ENCODE measurements around the gene DUSP23.

DUSP23 gene

DNA sequence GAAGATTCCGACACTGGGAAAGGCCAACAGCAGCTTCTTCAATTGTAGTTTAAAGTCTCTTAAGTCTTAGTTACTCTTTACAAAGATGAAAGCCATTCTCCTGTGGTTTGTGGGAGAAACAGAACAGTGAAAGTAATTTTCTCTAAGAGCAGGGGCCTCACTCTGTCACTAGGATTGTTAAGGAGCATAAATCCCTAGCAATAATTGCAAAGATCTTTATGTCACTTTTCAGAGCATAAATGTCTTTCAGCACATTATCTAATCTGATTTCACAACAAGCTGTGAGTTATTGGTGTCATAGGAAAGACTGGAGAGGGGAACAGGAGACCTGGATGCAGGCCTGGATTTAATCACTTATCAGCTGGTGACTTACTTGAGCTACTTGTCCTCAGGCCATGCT, 32.4 kb upstream of the DUSP23 start:
- no peak for TF ChIP-seq POLR2AphosphoS5 (IDR thresholded peaks at IDR 0.05; ENCODE audit: low read depth, low read length)
- no peak for TF ChIP-seq SIN3A (IDR thresholded peaks at IDR 0.05; ENCODE audit: borderline replicate concordance, insufficient read depth, low read length)
- TF ChIP-seq, protein P1, sequence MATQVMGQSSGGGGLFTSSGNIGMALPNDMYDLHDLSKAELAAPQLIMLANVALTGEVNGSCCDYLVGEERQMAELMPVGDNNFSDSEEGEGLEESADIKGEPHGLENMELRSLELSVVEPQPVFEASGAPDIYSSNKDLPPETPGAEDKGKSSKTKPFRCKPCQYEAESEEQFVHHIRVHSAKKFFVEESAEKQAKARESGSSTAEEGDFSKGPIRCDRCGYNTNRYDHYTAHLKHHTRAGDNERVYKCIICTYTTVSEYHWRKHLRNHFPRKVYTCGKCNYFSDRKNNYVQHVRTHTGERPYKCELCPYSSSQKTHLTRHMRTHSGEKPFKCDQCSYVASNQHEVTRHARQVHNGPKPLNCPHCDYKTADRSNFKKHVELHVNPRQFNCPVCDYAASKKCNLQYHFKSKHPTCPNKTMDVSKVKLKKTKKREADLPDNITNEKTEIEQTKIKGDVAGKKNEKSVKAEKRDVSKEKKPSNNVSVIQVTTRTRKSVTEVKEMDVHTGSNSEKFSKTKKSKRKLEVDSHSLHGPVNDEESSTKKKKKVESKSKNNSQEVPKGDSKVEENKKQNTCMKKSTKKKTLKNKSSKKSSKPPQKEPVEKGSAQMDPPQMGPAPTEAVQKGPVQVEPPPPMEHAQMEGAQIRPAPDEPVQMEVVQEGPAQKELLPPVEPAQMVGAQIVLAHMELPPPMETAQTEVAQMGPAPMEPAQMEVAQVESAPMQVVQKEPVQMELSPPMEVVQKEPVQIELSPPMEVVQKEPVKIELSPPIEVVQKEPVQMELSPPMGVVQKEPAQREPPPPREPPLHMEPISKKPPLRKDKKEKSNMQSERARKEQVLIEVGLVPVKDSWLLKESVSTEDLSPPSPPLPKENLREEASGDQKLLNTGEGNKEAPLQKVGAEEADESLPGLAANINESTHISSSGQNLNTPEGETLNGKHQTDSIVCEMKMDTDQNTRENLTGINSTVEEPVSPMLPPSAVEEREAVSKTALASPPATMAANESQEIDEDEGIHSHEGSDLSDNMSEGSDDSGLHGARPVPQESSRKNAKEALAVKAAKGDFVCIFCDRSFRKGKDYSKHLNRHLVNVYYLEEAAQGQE (IDR thresholded peaks at IDR 0.05; ENCODE audit: insufficient read depth in 1 of 2, low read depth in 2 of 2, low read length in 2 of 2), result no peak
- no peak for TF ChIP-seq TAF1 (IDR thresholded peaks at IDR 0.05; ENCODE audit: borderline replicate concordance, insufficient read depth, low read length)

DNA sequence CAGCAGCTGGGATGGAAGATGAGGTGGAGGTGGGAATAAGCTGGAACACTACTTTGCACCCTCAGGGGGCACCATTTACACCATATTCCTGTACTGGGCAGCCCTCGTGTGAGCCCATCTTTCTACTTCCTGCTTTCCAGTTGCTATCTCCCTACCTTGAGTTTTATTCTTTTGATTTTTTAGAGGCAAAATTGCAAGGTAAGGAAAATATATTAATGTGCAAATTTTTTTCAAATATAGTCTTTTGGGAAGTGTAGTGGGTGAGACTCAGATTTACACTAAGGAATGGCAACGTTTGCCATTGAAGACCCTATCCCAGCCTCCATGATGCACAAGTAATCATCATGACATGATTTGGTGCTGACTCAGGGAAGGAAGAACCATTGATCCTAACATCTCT, 31.1 kb upstream of the DUSP23 start:
- no peak for TF ChIP-seq FOXP2 (optimal IDR thresholded peaks at IDR 0.05; ENCODE audit: borderline replicate concordance, extremely low read depth, extremely low read length, insufficient read depth)
- TF ChIP-seq, protein P1 (IDR thresholded peaks at IDR 0.05; ENCODE audit: insufficient read depth in 1 of 2, low read depth in 2 of 2, low read length in 2 of 2), result no peak
- TF ChIP-seq POLR2AphosphoS5 (IDR thresholded peaks at IDR 0.05; ENCODE audit: low read depth, low read length), result no peak
- TF ChIP-seq SIN3A (IDR thresholded peaks at IDR 0.05; ENCODE audit: borderline replicate concordance, insufficient read depth, low read length), result no peak
- TF ChIP-seq TAF1 (IDR thresholded peaks at IDR 0.05; ENCODE audit: borderline replicate concordance, insufficient read depth, low read length), result no peak

DNA sequence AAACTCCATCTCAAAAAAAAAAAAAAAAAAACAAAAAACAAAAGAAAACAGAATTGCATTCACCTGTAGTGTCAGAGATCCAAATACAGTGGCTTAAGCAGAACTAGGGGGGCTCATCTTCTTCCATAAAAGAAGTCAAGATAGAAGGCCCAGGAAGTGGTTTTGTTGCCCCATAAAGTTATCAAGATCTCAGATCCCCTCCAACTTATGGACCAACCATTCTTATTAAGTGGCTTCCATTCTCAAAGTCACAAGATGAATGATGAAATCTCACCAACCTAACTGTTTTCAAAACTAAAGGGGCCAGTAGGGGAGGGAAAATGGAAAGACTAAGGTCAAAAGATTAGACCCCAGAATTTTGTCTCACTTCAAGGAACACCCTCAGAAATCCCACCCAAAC, 30.1 kb upstream of the DUSP23 start:
- TF ChIP-seq, protein P1 (IDR thresholded peaks at IDR 0.05; ENCODE audit: insufficient read depth in 1 of 2, low read depth in 2 of 2, low read length in 2 of 2), result no peak
- TF ChIP-seq POLR2AphosphoS5 (IDR thresholded peaks at IDR 0.05; ENCODE audit: low read depth, low read length) (no peak), SIN3A (IDR thresholded peaks at IDR 0.05; ENCODE audit: borderline replicate concordance, insufficient read depth, low read length) (no peak), TAF1 (IDR thresholded peaks at IDR 0.05; ENCODE audit: borderline replicate concordance, insufficient read depth, low read length) (no peak), FOXP2 (optimal IDR thresholded peaks at IDR 0.05; ENCODE audit: borderline replicate concordance, extremely low read depth, extremely low read length, insufficient read depth) (no peak)

DNA sequence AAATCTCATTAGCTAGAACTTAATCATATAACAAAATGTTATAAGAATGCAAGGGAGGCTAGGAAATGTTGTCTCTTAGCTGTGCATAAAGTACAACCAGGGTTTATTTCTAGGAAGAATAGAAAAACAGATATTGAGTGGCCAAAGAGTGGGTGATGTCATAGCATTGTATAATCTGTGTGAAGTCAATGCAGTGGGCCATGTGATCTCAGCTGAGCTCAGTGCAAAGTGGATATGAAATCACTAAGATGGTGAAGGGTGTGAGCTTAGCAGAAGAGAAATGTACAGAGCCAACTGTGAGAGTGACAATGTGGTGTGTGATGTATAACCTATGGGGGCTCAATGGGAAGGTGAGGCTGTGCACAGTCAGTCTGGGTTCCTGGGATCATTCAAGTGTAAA, 29.7 kb upstream of the DUSP23 start:
- TF ChIP-seq POLR2AphosphoS5 (IDR thresholded peaks at IDR 0.05; ENCODE audit: low read depth, low read length) (no peak), FOXP2 (optimal IDR thresholded peaks at IDR 0.05; ENCODE audit: borderline replicate concordance, extremely low read depth, extremely low read length, insufficient read depth) (no peak), TAF1 (IDR thresholded peaks at IDR 0.05; ENCODE audit: borderline replicate concordance, insufficient read depth, low read length) (no peak), SIN3A (IDR thresholded peaks at IDR 0.05; ENCODE audit: borderline replicate concordance, insufficient read depth, low read length) (no peak)
- TF ChIP-seq, protein P1 (IDR thresholded peaks at IDR 0.05; ENCODE audit: insufficient read depth in 1 of 2, low read depth in 2 of 2, low read length in 2 of 2), result no peak

DNA sequence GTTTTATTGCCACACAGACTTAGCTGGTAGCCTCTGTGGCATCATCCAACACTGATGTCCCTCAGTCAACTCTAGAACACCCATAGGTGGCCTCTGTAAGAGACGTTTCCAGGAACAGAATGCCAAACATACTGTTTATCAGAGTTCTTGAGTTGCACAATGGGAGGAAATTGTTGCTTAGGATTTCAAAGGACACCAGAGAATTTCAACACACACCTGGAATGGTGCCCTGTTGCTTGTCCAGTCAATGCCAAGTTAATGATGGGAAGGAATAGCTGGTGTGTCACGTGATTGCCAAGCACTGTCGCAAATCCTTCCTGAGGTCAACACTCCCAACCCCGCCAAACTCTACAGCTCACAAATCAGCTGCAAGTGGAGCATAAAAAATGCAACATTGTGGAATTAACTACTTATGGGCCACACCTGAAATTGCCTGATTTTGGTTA, 28.6 kb upstream of the DUSP23 start:
- TF ChIP-seq POLR2AphosphoS5 (IDR thresholded peaks at IDR 0.05; ENCODE audit: low read depth, low read length) (no peak), FOXP2 (optimal IDR thresholded peaks at IDR 0.05; ENCODE audit: borderline replicate concordance, extremely low read depth, extremely low read length, insufficient read depth) (no peak), TAF1 (IDR thresholded peaks at IDR 0.05; ENCODE audit: borderline replicate concordance, insufficient read depth, low read length) (no peak), SIN3A (IDR thresholded peaks at IDR 0.05; ENCODE audit: borderline replicate concordance, insufficient read depth, low read length) (no peak)
- TF ChIP-seq, protein P1 (IDR thresholded peaks at IDR 0.05; ENCODE audit: insufficient read depth in 1 of 2, low read depth in 2 of 2, low read length in 2 of 2), result no peak

All from PFSK-1 (cell line).